Body of pancreas (tissue), 4 donors: Measurements from ENCODE around the gene SPRING1. TPM values are rescaled to one million over a fixed set of nuclear protein-coding genes. Genes with fewer than 3 reads are reported as not detected.

Experiments
- ATAC-seq: fragments of 150-250 bp; one replicate; pipeline ENCODE4 v1.9.1; 2016
- DNase-seq, 4 donors: peaks; one replicate each; pipeline ENCODE4 v3.0.0-alpha.2; 2019
- H3K27ac ChIP-seq, 4 donors: fragments of 200-600 bp; sonication (generic); 1 replicate in 3 of 4; 2 replicates in 1 of 4; pipeline versions ENCODE4 v1.5.1 to v1.6.1; 2016 to 2019; ENCODE audit warnings: mild to moderate bottlenecking in 1 of 4, mixed read lengths in 1 of 4, moderate library complexity in 1 of 4
- H3K27me3 ChIP-seq, 2 donors: fragments of 200-600 bp; sonication (generic); one replicate each; pipeline ENCODE4 v1.6.0; 2016; ENCODE audit warnings: mild to moderate bottlenecking in 1 of 2
- H3K36me3 ChIP-seq, 2 donors: fragments of 200-600 bp; sonication (generic); replicated peaks in 1 of 2; 2 replicates each; pipeline ENCODE4 v1.5.1; 2016; ENCODE audit warnings: low read depth in 2 of 2; ENCODE audit not compliant: insufficient read depth in 1 of 2
- H3K4me1 ChIP-seq: fragments of 200-600 bp; sonication (generic); one replicate; pipeline ENCODE4 v1.6.0; 2016
- H3K4me3 ChIP-seq, 2 donors: fragments of 200-600 bp; sonication (generic); 1 replicate in 1 of 2; 2 replicates in 1 of 2; pipeline ENCODE4 v1.5.1; 2016 to 2019
- H3K9me3 ChIP-seq, 3 donors: fragments of 200-600 bp; sonication (generic); 1 replicate in 2 of 3; 2 replicates in 1 of 3; pipeline ENCODE4 v1.5.1; 2016
- POLR2A ChIP-seq, 3 donors: fragments of 450-650 bp; IDR thresholded peaks; one replicate each; pipeline ENCODE4 v1.6.1; 2016; ENCODE audit warnings: antibody characterized with exemption in 3 of 3, mild to moderate bottlenecking in 2 of 3
- WGBS, 2 donors: methylation state at CpG; one replicate each; pipeline ENCODE4 v1.1.5; 2017; 5-methylcytosine and 5-hydroxymethylcytosine counted together
- intact Hi-C: fragments of 100-400 bp; cut with DNase I; formaldehyde crosslinking; loops from one replicate; pipeline ENCODE4 v1.15.1; 2023
- total RNA-seq, 2 donors: library from RNA; depleted of rRNA; stranded (reverse); fragments of >200 nt; gene quantifications; one replicate each; pipeline ENCODE4 v1.1.0, GENCODE V29; 2016
- TF ChIP-seq, protein P1 (sequence below), 7 experiments: fragments of 450-650 bp in 4 of 7; fragments of 200-600 bp in 3 of 7; sonication (generic) in 3 of 7; IDR thresholded peaks; one replicate each; pipeline ENCODE4 v1.5.1; 2016 to 2019; ENCODE audit warnings: antibody characterized with exemption in 7 of 7

SPRING1 gene
- total RNA-seq, 2 donors from 2014 or later, result 9.1 to 9.9 TPM

DNA sequence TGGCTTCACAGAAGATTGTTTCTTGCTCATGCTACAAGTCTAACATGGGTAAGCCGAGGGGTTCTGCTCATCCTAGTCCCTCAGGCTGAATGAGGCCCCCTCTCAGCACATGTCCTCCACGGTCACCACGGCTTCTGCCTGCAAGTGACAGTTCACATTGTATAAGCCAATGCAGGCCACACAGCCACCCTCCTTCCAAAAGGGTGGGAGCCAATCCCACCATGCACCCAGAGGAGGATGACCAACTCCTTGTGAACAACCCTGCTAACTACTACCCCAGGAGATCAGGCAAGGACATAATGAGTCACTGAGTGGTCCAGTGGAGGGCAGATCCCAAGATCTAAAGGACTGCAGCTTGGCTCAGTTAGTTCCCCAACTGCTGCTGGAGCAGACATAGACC is 6.1 kb downstream of the SPRING1 start:
- intact Hi-C loops, result no loop called here
- Histone ChIP-seq H3K27me3 (no peaks in the 10 kb centered on the region), H3K9me3 (no peaks in the 10 kb centered on the region), H3K36me3 (no peaks in the 10 kb centered on the region), H3K4me3 (no peak overlapping the region), H3K27ac (no peak overlapping the region), H3K4me1 (peaks cover 32% of the 10 kb centered on the region)
- no peak for ATAC-seq
- TF ChIP-seq, protein P1, sequence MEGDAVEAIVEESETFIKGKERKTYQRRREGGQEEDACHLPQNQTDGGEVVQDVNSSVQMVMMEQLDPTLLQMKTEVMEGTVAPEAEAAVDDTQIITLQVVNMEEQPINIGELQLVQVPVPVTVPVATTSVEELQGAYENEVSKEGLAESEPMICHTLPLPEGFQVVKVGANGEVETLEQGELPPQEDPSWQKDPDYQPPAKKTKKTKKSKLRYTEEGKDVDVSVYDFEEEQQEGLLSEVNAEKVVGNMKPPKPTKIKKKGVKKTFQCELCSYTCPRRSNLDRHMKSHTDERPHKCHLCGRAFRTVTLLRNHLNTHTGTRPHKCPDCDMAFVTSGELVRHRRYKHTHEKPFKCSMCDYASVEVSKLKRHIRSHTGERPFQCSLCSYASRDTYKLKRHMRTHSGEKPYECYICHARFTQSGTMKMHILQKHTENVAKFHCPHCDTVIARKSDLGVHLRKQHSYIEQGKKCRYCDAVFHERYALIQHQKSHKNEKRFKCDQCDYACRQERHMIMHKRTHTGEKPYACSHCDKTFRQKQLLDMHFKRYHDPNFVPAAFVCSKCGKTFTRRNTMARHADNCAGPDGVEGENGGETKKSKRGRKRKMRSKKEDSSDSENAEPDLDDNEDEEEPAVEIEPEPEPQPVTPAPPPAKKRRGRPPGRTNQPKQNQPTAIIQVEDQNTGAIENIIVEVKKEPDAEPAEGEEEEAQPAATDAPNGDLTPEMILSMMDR (IDR thresholded peaks at IDR 0.05), result no peak
- TF ChIP-seq POLR2A (IDR thresholded peaks at IDR 0.05), result no peak
- DNase-seq, result no peak
- WGBS, 2 donors, result 81 to 95% methylated on average over 3 of the region's 3 CpGs

DNA sequence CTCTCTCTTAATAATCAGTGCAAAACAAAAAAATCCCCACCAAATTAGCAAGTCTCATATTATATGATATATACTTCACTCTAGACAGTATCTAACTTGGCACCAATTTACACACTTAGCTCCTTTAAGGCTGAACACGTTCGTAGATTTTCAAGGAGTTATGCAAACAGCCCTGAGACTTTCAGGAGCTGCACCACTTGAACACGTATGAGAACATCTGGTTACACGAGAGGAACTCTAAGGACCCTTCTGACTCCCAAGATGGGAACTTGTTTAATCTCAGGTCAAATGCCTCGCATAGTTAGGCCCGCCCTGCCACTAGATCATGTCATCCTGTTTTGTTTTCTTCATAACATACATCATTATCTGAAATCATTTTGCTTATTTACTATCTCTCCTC is 10.0 kb downstream of the SPRING1 start:
- Histone ChIP-seq H3K36me3 (no peaks in the 10 kb centered on the region), H3K9me3 (no peaks in the 10 kb centered on the region), H3K4me3 (no peak overlapping the region), H3K27me3 (no peaks in the 10 kb centered on the region), H3K4me1 (peaks cover 22% of the 10 kb centered on the region), H3K27ac (no peak overlapping the region)
- TF ChIP-seq, protein P1 (IDR thresholded peaks at IDR 0.05), result no peak
- TF ChIP-seq POLR2A (IDR thresholded peaks at IDR 0.05), result no peak
- ATAC-seq, result no peak
- no peak for DNase-seq
- intact Hi-C loops, result no loop called here
- 38 to 52% methylated on average over 6 of the region's 6 CpGs for WGBS, 2 donors

DNA sequence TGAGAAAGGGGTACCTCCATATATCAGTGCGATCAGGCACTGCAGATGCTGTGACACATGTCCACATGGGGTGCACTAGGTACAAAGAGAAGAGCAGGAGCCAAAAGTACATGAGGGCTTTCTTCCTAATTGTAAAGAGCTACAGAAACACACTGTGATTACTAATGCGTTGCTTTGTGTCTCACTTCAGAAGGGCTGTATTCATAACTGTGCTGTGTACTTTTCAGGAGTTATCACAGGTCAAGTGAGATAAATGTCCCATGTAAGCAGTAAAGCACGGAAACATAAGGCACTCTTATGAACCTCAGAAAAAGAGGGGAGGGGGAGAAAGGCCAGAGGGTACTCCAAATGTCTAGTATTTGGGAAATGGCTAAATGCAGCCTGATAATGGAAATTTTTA is 10.6 kb downstream of the SPRING1 start:
- WGBS, 2 donors, result 26 to 37% methylated on average over 3 of the region's 3 CpGs
- no peak for ATAC-seq
- Histone ChIP-seq H3K36me3 (no peaks in the 10 kb centered on the region), H3K9me3 (no peaks in the 10 kb centered on the region), H3K27ac (peak overlapping the region in 1 of 4 donors; percentile 7), H3K4me1 (peaks cover 22% of the 10 kb centered on the region), H3K27me3 (no peaks in the 10 kb centered on the region), H3K4me3 (no peak overlapping the region)
- TF ChIP-seq POLR2A (IDR thresholded peaks at IDR 0.05), result no peak
- TF ChIP-seq, protein P1 (IDR thresholded peaks at IDR 0.05), result no peak
- intact Hi-C loops, result no loop called here
- no peak for DNase-seq

DNA sequence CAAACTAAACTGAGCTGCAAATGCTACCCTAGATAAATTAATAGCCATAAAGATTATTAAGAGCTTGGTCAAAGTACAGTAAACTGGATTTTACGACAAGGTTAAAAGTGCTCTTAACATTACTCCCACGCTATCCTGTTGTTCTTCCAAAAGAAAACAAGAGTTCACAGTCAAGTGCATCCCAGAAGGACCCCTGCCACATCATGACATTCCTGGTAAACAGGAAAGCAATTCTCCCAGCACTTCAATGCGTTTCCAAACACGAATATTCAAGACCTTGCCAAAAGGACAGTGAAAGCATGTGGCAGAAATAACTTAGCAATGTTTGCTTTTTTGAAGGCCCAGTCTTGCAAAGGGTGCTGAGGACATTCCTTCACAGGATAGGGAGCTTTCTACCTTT is 11.2 kb downstream of the SPRING1 start:
- intact Hi-C loops, result no loop called here
- no peak overlapping the region for H3K27ac ChIP-seq
- no peak for ATAC-seq
- H3K4me3 ChIP-seq, result no peak overlapping the region
- TF ChIP-seq POLR2A (IDR thresholded peaks at IDR 0.05), result no peak
- TF ChIP-seq, protein P1 (IDR thresholded peaks at IDR 0.05), result no peak
- WGBS, 2 donors, result 24 to 35% methylated on average over 4 of the region's 4 CpGs
- no peaks in the 10 kb centered on the region for H3K36me3 ChIP-seq
- peaks cover 22% of the 10 kb centered on the region for H3K4me1 ChIP-seq
- no peaks in the 10 kb centered on the region for H3K27me3 ChIP-seq
- H3K9me3 ChIP-seq, result no peaks in the 10 kb centered on the region
- DNase-seq, result no peak

DNA sequence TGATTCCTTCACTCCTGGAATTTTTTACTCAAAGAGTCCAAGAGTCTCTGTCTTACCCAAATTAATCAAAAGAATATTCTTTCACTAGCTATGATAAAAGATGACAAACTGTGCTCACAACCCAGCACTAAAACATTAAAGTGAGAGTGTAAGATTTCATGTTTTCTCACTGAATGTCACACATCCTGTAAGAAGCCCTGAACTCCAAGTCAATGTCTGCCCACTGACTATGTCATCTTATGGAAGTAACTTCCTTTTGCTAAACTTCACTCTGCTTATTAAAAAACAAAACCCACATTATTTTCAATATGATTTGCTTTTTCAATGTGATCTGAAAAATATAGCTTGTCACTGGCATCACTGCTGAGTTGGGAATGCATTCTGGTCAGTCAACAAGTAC is 15.6 kb downstream of the SPRING1 start:
- H3K27me3 ChIP-seq, result no peaks in the 10 kb centered on the region
- TF ChIP-seq, protein P1 (IDR thresholded peaks at IDR 0.05), result no peak
- no peak for TF ChIP-seq POLR2A (IDR thresholded peaks at IDR 0.05)
- no peaks in the 10 kb centered on the region for H3K9me3 ChIP-seq
- intact Hi-C loops, result no loop called here
- DNase-seq, result no peak
- no peak overlapping the region for H3K4me3 ChIP-seq
- peaks cover 19% of the 10 kb centered on the region for H3K4me1 ChIP-seq
- no peak overlapping the region for H3K27ac ChIP-seq
- H3K36me3 ChIP-seq, result no peaks in the 10 kb centered on the region
- no peak for ATAC-seq
